HG03064 (cell line): ENCODE measurements around the gene ESM1.

Experiments used
- ATAC-seq: cut with Tn5 transposase; IDR thresholded peaks from one replicate; pipeline ENCODE4 v1.9.1; 2021; ENCODE audit warnings: low read depth; ENCODE audit not compliant: unreplicated experiment

Gene ESM1

GRCh38 chr5:54988218-54988617, 2.8 kb upstream of the ESM1 start:
- ATAC-seq = no peak

- no peak for ATAC-seq
These were observed 869 bp upstream of the ESM1 start for GRCh38 chr5:54986269-54986654.

- no peak for ATAC-seq
These were observed 3.5 kb downstream of the ESM1 start for GRCh38 chr5:54981928-54982327.

GRCh38 chr5:54975701-54976100, 9.7 kb downstream of the ESM1 start:
- no peak for ATAC-seq

GRCh38 chr5:54969856-54970828, 15.3 kb downstream of the ESM1 start:
- no peak for ATAC-seq

- no peak for ATAC-seq
These were observed 16.2 kb downstream of the ESM1 start for GRCh38 chr5:54969242-54969641.

- no peak for ATAC-seq
These were observed 19.6 kb downstream of the ESM1 start for GRCh38 chr5:54965806-54966205.

GRCh38 chr5:54964405-54964804, 21.0 kb downstream of the ESM1 start:
- no peak for ATAC-seq

- ATAC-seq = no peak
These were observed 25.5 kb downstream of the ESM1 start for GRCh38 chr5:54959673-54960418.

- no peak for ATAC-seq
These were observed 28.5 kb downstream of the ESM1 start for GRCh38 chr5:54956922-54957321.

GRCh38 chr5:54947187-54947586, 38.2 kb downstream of the ESM1 start:
- ATAC-seq = no peak

GRCh38 chr5:54946306-54946819, 39.0 kb downstream of the ESM1 start:
- ATAC-seq = no peak

- ATAC-seq = no peak
These were observed 41.0 kb downstream of the ESM1 start for GRCh38 chr5:54944364-54944763.

GRCh38 chr5:54942064-54942778, 43.2 kb downstream of the ESM1 start:
- ATAC-seq = no peak

GRCh38 chr5:54936201-54936600, 49.2 kb downstream of the ESM1 start:
- ATAC-seq = no peak

- ATAC-seq = no peak
These were observed 52.6 kb downstream of the ESM1 start for GRCh38 chr5:54932789-54933188.

GRCh38 chr5:54930736-54931135, 54.7 kb downstream of the ESM1 start:
- no peak for ATAC-seq
